Naive thymus-derived CD4-positive, alpha-beta T cell (primary cell): ENCODE measurements around the gene CNTN5. TPM values are rescaled to one million over a fixed set of nuclear protein-coding genes. Genes with fewer than 3 reads are reported as not detected.

Experiments used
- ATAC-seq: fragments of 150-1000 bp; cut with Tn5 transposase; 2 replicates; pipeline ENCODE4 v1.10.0; 2021; ENCODE audit warnings: mild to moderate bottlenecking, moderate library complexity
- CTCF ChIA-PET: fragments of 350-600 bp; sonication (Branson Sonifier 250); formaldehyde crosslinking; loops from one replicate; lab custom pipeline; 2021; ENCODE audit warnings: antibody characterized with exemption; lab: Charles Lee
- POLR2A ChIA-PET: fragments of 350-600 bp; sonication (Branson Sonifier 250); formaldehyde crosslinking; loops from one replicate; lab custom pipeline; 2021; ENCODE audit warnings: antibody characterized with exemption, inconsistent platforms; lab: Charles Lee
- DNase-seq, 9 donors: peaks; one replicate each; pipeline versions ENCODE4 v3.0.0 to v3.0.0-alpha.2; 2020 to 2022; ENCODE audit warnings: mixed read lengths in 1 of 9
- H3K27ac ChIP-seq: one replicate; pipeline ENCODE4 v1.7.0; 2013; ENCODE audit warnings: mild to moderate bottlenecking, low read depth, low read length, moderate library complexity
- H3K27me3 ChIP-seq, 2 donors: one replicate each; pipeline ENCODE4 v1.7.0; 2013; ENCODE audit warnings: low read length in 2 of 2, mild to moderate bottlenecking in 2 of 2, moderate library complexity in 2 of 2; ENCODE audit not compliant: control insufficient read depth in 2 of 2, insufficient read depth in 2 of 2
- H3K36me3 ChIP-seq, 3 experiments: 1 replicate in 2 of 3; 2 replicates in 1 of 3; pipeline ENCODE4 v1.7.0; 2013; ENCODE audit warnings: low read length in 3 of 3, mild to moderate bottlenecking in 3 of 3, moderate library complexity in 1 of 3; ENCODE audit not compliant: insufficient read depth in 3 of 3, control insufficient read depth in 2 of 3
- H3K4me1 ChIP-seq, 2 donors: one replicate each; pipeline ENCODE4 v1.7.0; 2013; ENCODE audit warnings: low read length in 2 of 2, mild to moderate bottlenecking in 2 of 2, moderate library complexity in 1 of 2; ENCODE audit not compliant: control insufficient read depth in 2 of 2, insufficient read depth in 2 of 2
- H3K4me3 ChIP-seq: 2 replicates; pipeline ENCODE4 v1.7.0; 2013; ENCODE audit warnings: mild to moderate bottlenecking, low read length
- H3K9me3 ChIP-seq, 3 experiments: 1 replicate in 2 of 3; 2 replicates in 1 of 3; pipeline ENCODE4 v1.7.0; 2013; ENCODE audit warnings: low read length in 3 of 3; ENCODE audit not compliant: control insufficient read depth in 2 of 3
- H3K27ac Mint-ChIP-seq, 9 donors: one replicate each; pipeline ENCODE4 v1.8.0; 2020 to 2022; ENCODE audit warnings: mixed read lengths in 9 of 9, mild to moderate bottlenecking in 8 of 9, moderate library complexity in 5 of 9, inconsistent platforms in 2 of 9
- H3K27me3 Mint-ChIP-seq, 5 donors: one replicate each; pipeline ENCODE4 v1.8.0; 2021 to 2022; ENCODE audit warnings: mixed read lengths in 5 of 5, mild to moderate bottlenecking in 1 of 5
- H3K36me3 Mint-ChIP-seq, 5 donors: one replicate each; pipeline ENCODE4 v1.8.0; 2020 to 2022; ENCODE audit warnings: mixed read lengths in 5 of 5, mild to moderate bottlenecking in 3 of 5, inconsistent platforms in 1 of 5
- H3K4me1 Mint-ChIP-seq, 7 donors: one replicate each; pipeline ENCODE4 v1.8.0; 2020 to 2022; ENCODE audit warnings: mixed read lengths in 7 of 7, mild to moderate bottlenecking in 3 of 7, inconsistent platforms in 1 of 7
- H3K4me3 Mint-ChIP-seq, 10 donors: one replicate each; pipeline ENCODE4 v1.8.0; 2020 to 2022; ENCODE audit warnings: mild to moderate bottlenecking in 10 of 10, mixed read lengths in 10 of 10, moderate library complexity in 6 of 10, inconsistent platforms in 2 of 10
- H3K9me3 Mint-ChIP-seq, 11 donors: one replicate each; pipeline ENCODE4 v1.8.0; 2020 to 2022; ENCODE audit warnings: mixed read lengths in 11 of 11, mild to moderate bottlenecking in 4 of 11, inconsistent platforms in 1 of 11, moderate library complexity in 1 of 11
- intact Hi-C, 2 donors: fragments of 100-400 bp; cut with micrococcal nuclease; formaldehyde crosslinking; loops; one replicate each; pipeline ENCODE4 v1.15.1; 2023
- polyA plus RNA-seq, 2 donors: library from polyadenylated mRNA; unstranded; fragments of 300-500 nt; fragmentation: Illumina TruSeq; gene quantifications; one replicate each; pipeline ENCODE4 v1.2.3, GENCODE V29; 2021
- total RNA-seq, 6 experiments: library from RNA in 5 of 6; stranded (reverse) in 5 of 6; gene quantifications; 1 replicate in 5 of 6; 2 replicates in 1 of 6; pipeline ENCODE4 v1.2.3 and lab custom pipeline; 2021 to 2026

CNTN5 gene
- total and polyA plus RNA-seq, 7 experiments from 2014 or later, result not detected

- DNase-seq (no peak), ATAC-seq (no peak)
- H3K27ac ChIP-seq, result no peak overlapping the region
- no peaks in the 10 kb centered on the region for H3K27me3 Mint-ChIP-seq
- no peaks in the 10 kb centered on the region for H3K9me3 ChIP-seq
- H3K27ac Mint-ChIP-seq, result no peak overlapping the region
- no peak overlapping the region for H3K4me3 ChIP-seq
- intact Hi-C loops, result no loop called here
- H3K4me1 ChIP-seq, result no peaks in the 10 kb centered on the region
- no peaks in the 10 kb centered on the region for H3K27me3 ChIP-seq
- no peaks in the 10 kb centered on the region for H3K36me3 ChIP-seq
- no peak overlapping the region for H3K4me3 Mint-ChIP-seq
- H3K36me3 Mint-ChIP-seq, result no peaks in the 10 kb centered on the region
- ChIA-PET POLR2A (no interaction called here), CTCF (interaction anchor here (0.5 kb wide), 1 partner anchor 42 kb away, joined by 4 read pairs; no protein-coding TSS in a partner anchor)
- H3K9me3 Mint-ChIP-seq, result peaks cover 0 to 17% (median 8%) of the 10 kb centered on the region in 11 donors
- no peaks in the 10 kb centered on the region for H3K4me1 Mint-ChIP-seq
These were observed 1084.7 kb downstream of the CNTN5 start for GRCh38 chr11:100105255-100105981.

DNA sequence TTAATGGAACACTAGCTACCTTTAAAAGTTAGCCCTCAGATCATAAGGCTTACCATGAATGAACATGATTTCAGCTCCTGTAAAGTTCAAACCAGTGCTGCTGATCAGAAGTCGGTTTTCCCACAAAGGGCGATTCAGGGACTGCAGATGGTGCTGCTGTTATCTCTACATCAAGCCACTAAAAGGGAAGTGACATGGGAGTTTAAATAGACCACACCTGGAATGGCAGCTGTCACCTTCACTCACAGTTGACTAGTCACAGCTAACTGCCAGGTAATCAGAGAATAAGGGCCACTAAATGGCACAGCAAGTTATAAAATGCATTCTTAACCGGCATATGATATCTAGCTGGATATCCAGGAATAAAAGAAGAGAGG is 1085.2 kb downstream of the CNTN5 start:
- Histone ChIP-seq H3K27me3 (no peaks in the 10 kb centered on the region), H3K4me3 (no peak overlapping the region), H3K27ac (no peak overlapping the region), H3K9me3 (no peaks in the 10 kb centered on the region), H3K36me3 (no peaks in the 10 kb centered on the region), H3K4me1 (no peaks in the 10 kb centered on the region)
- no peak overlapping the region for H3K4me3 Mint-ChIP-seq
- ATAC-seq (no peak), DNase-seq (no peak)
- ChIA-PET POLR2A (no interaction called here), CTCF (no interaction called here)
- no peaks in the 10 kb centered on the region for H3K36me3 Mint-ChIP-seq
- peaks cover 0 to 17% (median 7%) of the 10 kb centered on the region in 11 donors for H3K9me3 Mint-ChIP-seq
- intact Hi-C loops, result no loop called here
- H3K4me1 Mint-ChIP-seq, result no peaks in the 10 kb centered on the region
- no peaks in the 10 kb centered on the region for H3K27me3 Mint-ChIP-seq
- no peak overlapping the region for H3K27ac Mint-ChIP-seq

GRCh38 chr11:100119176-100119575 is 1098.4 kb downstream of the CNTN5 start:
- Mint-ChIP-seq H3K27ac (no peak overlapping the region), H3K4me3 (no peak overlapping the region), H3K27me3 (no peaks in the 10 kb centered on the region), H3K4me1 (no peaks in the 10 kb centered on the region), H3K36me3 (no peaks in the 10 kb centered on the region), H3K9me3 (peaks cover 0 to 18% (median 5%) of the 10 kb centered on the region in 11 donors)
- intact Hi-C loops, result loop anchor here in 1 of 2 donors (10.0 kb wide), 1 partner anchor 56 kb away; no protein-coding TSS in a partner anchor
- H3K4me3 ChIP-seq, result no peak overlapping the region
- ChIA-PET POLR2A (no interaction called here), CTCF (no interaction called here)
- H3K27me3 ChIP-seq, result no peaks in the 10 kb centered on the region
- ATAC-seq, result no peak
- H3K9me3 ChIP-seq, result no peaks in the 10 kb centered on the region
- no peak overlapping the region for H3K27ac ChIP-seq
- no peak for DNase-seq
- no peaks in the 10 kb centered on the region for H3K4me1 ChIP-seq
- H3K36me3 ChIP-seq, result no peaks in the 10 kb centered on the region

GRCh38 chr11:100133114-100133513 is 1112.4 kb downstream of the CNTN5 start:
- Mint-ChIP-seq H3K27me3 (no peaks in the 10 kb centered on the region), H3K4me3 (no peak overlapping the region), H3K9me3 (peaks cover 2 to 24% (median 7%) of the 10 kb centered on the region in 11 donors), H3K4me1 (no peaks in the 10 kb centered on the region), H3K36me3 (no peaks in the 10 kb centered on the region), H3K27ac (no peak overlapping the region)
- POLR2A ChIA-PET, result no interaction called here
- Histone ChIP-seq H3K4me1 (no peaks in the 10 kb centered on the region), H3K36me3 (no peaks in the 10 kb centered on the region), H3K4me3 (no peak overlapping the region), H3K27me3 (no peaks in the 10 kb centered on the region), H3K9me3 (no peaks in the 10 kb centered on the region), H3K27ac (no peak overlapping the region)
- CTCF ChIA-PET, result no interaction called here
- ATAC-seq (no peak), DNase-seq (no peak)
- intact Hi-C loops, result no loop called here

DNA sequence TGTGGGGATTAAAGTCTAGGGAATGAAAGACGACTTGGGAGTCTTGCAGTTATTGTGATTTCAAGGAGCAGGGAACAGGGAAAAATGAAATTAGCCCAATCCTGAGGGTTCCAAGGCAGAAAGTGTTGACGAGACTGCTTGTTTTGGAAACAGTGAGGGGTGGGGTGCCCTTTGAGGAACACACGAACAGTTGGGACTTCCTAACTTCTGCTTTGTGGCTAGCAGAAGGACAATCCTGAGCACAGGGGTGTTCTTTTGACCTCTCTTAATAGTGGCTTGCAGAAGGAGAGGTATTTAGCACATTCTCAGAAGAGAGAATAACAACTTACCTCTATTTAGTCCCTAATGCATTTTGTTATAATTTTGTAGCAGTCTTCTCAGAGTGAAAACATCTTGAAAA is 1120.5 kb downstream of the CNTN5 start:
- H3K36me3 ChIP-seq, result no peaks in the 10 kb centered on the region
- H3K4me1 ChIP-seq, result no peaks in the 10 kb centered on the region
- POLR2A ChIA-PET, result no interaction called here
- Mint-ChIP-seq H3K27me3 (no peaks in the 10 kb centered on the region), H3K27ac (no peak overlapping the region), H3K4me3 (no peak overlapping the region), H3K36me3 (no peaks in the 10 kb centered on the region), H3K4me1 (no peaks in the 10 kb centered on the region), H3K9me3 (peaks cover 0 to 6% (median 2%) of the 10 kb centered on the region in 11 donors)
- H3K27me3 ChIP-seq, result no peaks in the 10 kb centered on the region
- no peaks in the 10 kb centered on the region for H3K9me3 ChIP-seq
- DNase-seq, result no peak
- CTCF ChIA-PET, result no interaction called here
- no peak overlapping the region for H3K27ac ChIP-seq
- no peak for ATAC-seq
- H3K4me3 ChIP-seq, result no peak overlapping the region
- intact Hi-C loops, result no loop called here

DNA sequence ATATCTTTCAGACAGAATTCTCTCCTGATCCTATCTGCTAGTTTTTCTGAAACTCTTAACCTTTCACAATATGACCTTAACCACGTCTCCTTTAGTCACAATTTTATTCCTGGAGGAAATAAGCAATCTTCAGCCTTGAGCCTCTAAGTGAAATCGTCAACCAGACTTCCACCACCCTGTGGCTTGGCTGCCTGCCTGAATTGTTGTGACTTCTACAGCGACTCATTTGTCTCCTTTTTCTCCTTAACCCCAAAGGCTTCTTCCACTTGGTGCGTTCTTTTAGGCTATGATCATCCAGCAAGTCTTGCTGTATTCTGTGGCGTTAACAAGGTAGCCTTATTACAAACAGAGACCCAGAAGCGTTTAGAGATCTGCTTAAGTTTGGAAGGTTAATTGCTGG is 1131.2 kb downstream of the CNTN5 start:
- Mint-ChIP-seq H3K4me1 (no peaks in the 10 kb centered on the region), H3K27ac (no peak overlapping the region), H3K36me3 (no peaks in the 10 kb centered on the region), H3K4me3 (no peak overlapping the region), H3K27me3 (no peaks in the 10 kb centered on the region), H3K9me3 (peaks cover 0 to 20% (median 7%) of the 10 kb centered on the region in 11 donors)
- Histone ChIP-seq H3K9me3 (no peaks in the 10 kb centered on the region), H3K27me3 (no peaks in the 10 kb centered on the region), H3K27ac (no peak overlapping the region), H3K36me3 (no peaks in the 10 kb centered on the region), H3K4me3 (no peak overlapping the region), H3K4me1 (no peaks in the 10 kb centered on the region)
- intact Hi-C loops, result no loop called here
- CTCF ChIA-PET, result no interaction called here
- no peak for ATAC-seq
- POLR2A ChIA-PET, result no interaction called here
- DNase-seq, result no peak

GRCh38 chr11:100152766-100153165 is 1132.0 kb downstream of the CNTN5 start:
- CTCF ChIA-PET, result no interaction called here
- ATAC-seq, result no peak
- no peaks in the 10 kb centered on the region for H3K27me3 ChIP-seq
- no peaks in the 10 kb centered on the region for H3K4me1 ChIP-seq
- no peak for DNase-seq
- Mint-ChIP-seq H3K9me3 (peaks cover 0 to 25% (median 4%) of the 10 kb centered on the region in 11 donors), H3K36me3 (no peaks in the 10 kb centered on the region), H3K27me3 (no peaks in the 10 kb centered on the region), H3K27ac (no peak overlapping the region), H3K4me3 (no peak overlapping the region), H3K4me1 (no peaks in the 10 kb centered on the region)
- H3K36me3 ChIP-seq, result no peaks in the 10 kb centered on the region
- H3K27ac ChIP-seq, result no peak overlapping the region
- no peaks in the 10 kb centered on the region for H3K9me3 ChIP-seq
- intact Hi-C loops, result no loop called here
- H3K4me3 ChIP-seq, result no peak overlapping the region
- POLR2A ChIA-PET, result no interaction called here
